Endodermal cell (in vitro differentiated cells): ENCODE data around the gene EEF1A1. TPM values are rescaled to one million over a fixed set of nuclear protein-coding genes. Genes with fewer than 3 reads are reported as not detected.
"Not testable (repeated sequence)": the region's sequence is repeated elsewhere in the genome, so short reads cannot be mapped to it uniquely, and the experiment has no call there.

ENCODE experiments used
- DNase-seq: peaks from one replicate; pipeline ENCODE4 v3.0.0-alpha.2; 2017
- H3K27ac ChIP-seq: 2 replicates; pipeline ENCODE4 v1.5.1; 2013; ENCODE audit warnings: mild to moderate bottlenecking, low read depth, low read length, moderate library complexity
- H3K27me3 ChIP-seq: 2 replicates; pipeline ENCODE4 v1.6.1; 2013; ENCODE audit warnings: mild to moderate bottlenecking, low read length, moderate library complexity; ENCODE audit not compliant: insufficient read depth, control insufficient read depth, poor library complexity, severe bottlenecking
- H3K36me3 ChIP-seq: 2 replicates; pipeline ENCODE4 v1.7.0; 2013; ENCODE audit warnings: mild to moderate bottlenecking, low read length, moderate library complexity; ENCODE audit not compliant: control insufficient read depth, insufficient read depth
- H3K4me1 ChIP-seq: one replicate; pipeline ENCODE4 v1.7.0; 2013; ENCODE audit warnings: low read length; ENCODE audit not compliant: control insufficient read depth, insufficient read depth
- H3K4me3 ChIP-seq: 2 replicates; pipeline ENCODE4 v1.5.1; 2013; ENCODE audit warnings: mild to moderate bottlenecking, low read length, moderate library complexity
- H3K9ac ChIP-seq: 2 replicates; pipeline ENCODE4 v1.6.1; 2013; ENCODE audit warnings: mild to moderate bottlenecking, low read length, moderate library complexity; ENCODE audit not compliant: poor library complexity, severe bottlenecking; ENCODE audit errors: extremely low read depth
- H3K9me3 ChIP-seq: 2 replicates; pipeline ENCODE4 v1.6.1; 2013; ENCODE audit warnings: mild to moderate bottlenecking, low read length, moderate library complexity; ENCODE audit not compliant: control insufficient read depth
- H3K27ac Mint-ChIP-seq: 2 replicates; pipeline ENCODE4 v1.8.0; 2020; ENCODE audit warnings: mixed read lengths
- H3K27me3 Mint-ChIP-seq: 2 replicates; pipeline ENCODE4 v1.8.0; 2021; ENCODE audit warnings: mild to moderate bottlenecking, mixed read lengths; ENCODE audit not compliant: insufficient read depth
- H3K36me3 Mint-ChIP-seq: 2 replicates; pipeline ENCODE4 v1.8.0; 2020; ENCODE audit warnings: low read depth, mixed read lengths
- H3K4me1 Mint-ChIP-seq: 2 replicates; pipeline ENCODE4 v1.8.0; 2020; ENCODE audit warnings: mixed read lengths
- H3K4me3 Mint-ChIP-seq: 2 replicates; pipeline ENCODE4 v1.8.0; 2020; ENCODE audit warnings: mild to moderate bottlenecking, moderate library complexity, mixed read lengths
- H3K9me3 Mint-ChIP-seq: 2 replicates; pipeline ENCODE4 v1.8.0; 2020; ENCODE audit warnings: mild to moderate bottlenecking, mixed read lengths
- CTCF ChIP-seq: fragments of 200-600 bp; sonication (generic); conservative IDR thresholded peaks from 2 replicates; pipeline ENCODE4 v1.5.0; 2021; ENCODE audit warnings: antibody characterized with exemption, mild to moderate bottlenecking
- WGBS, 2 experiments: methylation state at CpG; one replicate each; pipeline versions ENCODE4 v1.1.5 to v1.1.7; 2013; ENCODE audit warnings: missing lambda C conversion rate in 2 of 2, mixed read lengths in 1 of 2; ENCODE audit not compliant: insufficient coverage in 1 of 2, insufficient read length in 1 of 2; 5-methylcytosine and 5-hydroxymethylcytosine counted together
- total RNA-seq, 2 donors: library from RNA; stranded (reverse); fragmentation: NEBNext Ultra II Directional in 1 of 2; extraction: Animal tissue kit (Norgen Biotek cat#: 25700) in 1 of 2; gene quantifications; 2 replicates in 1 of 2; 3 replicates in 1 of 2; pipeline ENCODE4 v1.2.1, GENCODE V29; 2021

The EEF1A1 gene
- total RNA-seq, 2 donors from 2014 or later = 8,118 to 11,075 TPM

GRCh38 chr6:73558624-73559398, 38.0 kb upstream of the EEF1A1 start:
- Mint-ChIP-seq H3K27me3 (no peaks in the 10 kb centered on the region), H3K9me3 (peaks cover 2% of the 10 kb centered on the region), H3K4me1 (peaks cover 18% of the 10 kb centered on the region), H3K4me3 (no peak overlapping the region), H3K36me3 (no peaks in the 10 kb centered on the region), H3K27ac (no peak overlapping the region)
- Histone ChIP-seq H3K27me3 (no peaks in the 10 kb centered on the region), H3K27ac (no peak overlapping the region), H3K4me1 (no peaks in the 10 kb centered on the region), H3K4me3 (no peak overlapping the region), H3K9ac (no peak overlapping the region), H3K9me3 (no peaks in the 10 kb centered on the region), H3K36me3 (no peaks in the 10 kb centered on the region)
- peak; percentile 55 for DNase-seq
- TF ChIP-seq CTCF = no peak
- WGBS, 2 experiments = 75 to 76% methylated on average over 2 to 4 of the region's 4 CpGs

GRCh38 chr6:73556836-73557235, 36.0 kb upstream of the EEF1A1 start:
- Histone ChIP-seq H3K27me3 (no peaks in the 10 kb centered on the region), H3K9me3 (no peaks in the 10 kb centered on the region), H3K4me1 (no peaks in the 10 kb centered on the region), H3K36me3 (no peaks in the 10 kb centered on the region), H3K27ac (no peak overlapping the region), H3K9ac (no peak overlapping the region), H3K4me3 (no peak overlapping the region)
- Mint-ChIP-seq H3K27ac (no peak overlapping the region), H3K9me3 (no peaks in the 10 kb centered on the region), H3K4me1 (peaks cover 18% of the 10 kb centered on the region), H3K4me3 (no peak overlapping the region), H3K36me3 (no peaks in the 10 kb centered on the region), H3K27me3 (no peaks in the 10 kb centered on the region)
- no peak for DNase-seq
- TF ChIP-seq CTCF = no peak
- WGBS, 2 experiments = 82% methylated on average over 1 of the region's 1 CpG; no CpG with 5 or more reads in 1 of the 2 experiments

GRCh38 chr6:73555380-73555949, 34.6 kb upstream of the EEF1A1 start:
- not testable (repeated sequence) for H3K9me3 ChIP-seq, H3K36me3 ChIP-seq, H3K4me3 ChIP-seq, H3K4me1 ChIP-seq, DNase-seq, H3K27me3 Mint-ChIP-seq, H3K9ac ChIP-seq, H3K27me3 ChIP-seq, H3K9me3 Mint-ChIP-seq, H3K27ac Mint-ChIP-seq, H3K36me3 Mint-ChIP-seq, H3K27ac ChIP-seq, H3K4me3 Mint-ChIP-seq
- peaks cover 12% of the 10 kb centered on the region for H3K4me1 Mint-ChIP-seq
- WGBS, 2 experiments = 94 to 95% methylated on average over 8 to 9 of the region's 11 CpGs

GRCh38 chr6:73551115-73551514, 30.3 kb upstream of the EEF1A1 start:
- 98 to 100% methylated on average over 2 to 4 of the region's 4 CpGs for WGBS, 2 experiments
- not testable (repeated sequence) for H3K9ac ChIP-seq

More at GRCh38 chr6:73551115-73551514, 30.3 kb upstream of the EEF1A1 start:
- DNase-seq, H3K4me3 ChIP-seq, H3K27ac Mint-ChIP-seq, H3K27me3 Mint-ChIP-seq, H3K36me3 Mint-ChIP-seq, H3K36me3 ChIP-seq, H3K9me3 Mint-ChIP-seq, H3K4me1 ChIP-seq, H3K9me3 ChIP-seq, H3K27me3 ChIP-seq, H3K4me3 Mint-ChIP-seq, H3K27ac ChIP-seq: not testable (repeated sequence)
- peaks cover 10% of the 10 kb centered on the region for H3K4me1 Mint-ChIP-seq
